AG09319 (cell line): ENCODE data around the gene RABGGTA.

Source experiments
- DNase-seq: peaks from one replicate; pipeline ENCODE4 v3.0.0-alpha.2; 2010; ENCODE audit warnings: low read depth; ENCODE audit errors: extremely low read depth
- CTCF ChIP-seq: IDR thresholded peaks from 2 replicates; pipeline ENCODE4 v1.5.1; 2011; ENCODE audit warnings: low read depth, mild to moderate bottlenecking, inconsistent platforms, low read length, moderate library complexity

The RABGGTA gene

GRCh38 chr14:24241829-24242443 lies 29.5 kb downstream of the RABGGTA start:
- peak; percentile 38 for TF ChIP-seq CTCF
- peak; percentile 73 for DNase-seq

- TF ChIP-seq CTCF, result no peak
- DNase-seq, result no peak
Measured at GRCh38 chr14:24240110-24240918, 31.1 kb downstream of the RABGGTA start.

- no peak for TF ChIP-seq CTCF
- no peak for DNase-seq
Measured at GRCh38 chr14:24238527-24239037, 32.8 kb downstream of the RABGGTA start.

- no peak for DNase-seq
Measured at GRCh38 chr14:24238123-24238522, 33.3 kb downstream of the RABGGTA start.

GRCh38 chr14:24237463-24237955 lies 33.9 kb downstream of the RABGGTA start:
- no peak for TF ChIP-seq CTCF
- DNase-seq, result no peak

More at GRCh38 chr14:24238123-24238522, 33.3 kb downstream of the RABGGTA start:
- no peak for TF ChIP-seq CTCF

GRCh38 chr14:24236689-24237462 lies 34.5 kb downstream of the RABGGTA start:
- no peak for TF ChIP-seq CTCF
- DNase-seq, result no peak
